A549 treated with AZD2906 at 1 μM for 4 hours (cell line): ENCODE data around the gene KTI12. TPM values are rescaled to one million over a fixed set of nuclear protein-coding genes. Genes with fewer than 3 reads are reported as not detected.

Experiments used
- total RNA-seq: library from RNA; stranded (reverse); fragments of 200-300 nt; extraction: Qiagen RNA extraction; gene quantifications from 5 replicates; pipeline ENCODE4 v1.2.3, GENCODE V29; 2022

KTI12 gene, protein sequence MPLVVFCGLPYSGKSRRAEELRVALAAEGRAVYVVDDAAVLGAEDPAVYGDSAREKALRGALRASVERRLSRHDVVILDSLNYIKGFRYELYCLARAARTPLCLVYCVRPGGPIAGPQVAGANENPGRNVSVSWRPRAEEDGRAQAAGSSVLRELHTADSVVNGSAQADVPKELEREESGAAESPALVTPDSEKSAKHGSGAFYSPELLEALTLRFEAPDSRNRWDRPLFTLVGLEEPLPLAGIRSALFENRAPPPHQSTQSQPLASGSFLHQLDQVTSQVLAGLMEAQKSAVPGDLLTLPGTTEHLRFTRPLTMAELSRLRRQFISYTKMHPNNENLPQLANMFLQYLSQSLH
- total RNA-seq, result 15.9 to 20.8 TPM (median 17.7 TPM) in 5 replicates

DNA sequence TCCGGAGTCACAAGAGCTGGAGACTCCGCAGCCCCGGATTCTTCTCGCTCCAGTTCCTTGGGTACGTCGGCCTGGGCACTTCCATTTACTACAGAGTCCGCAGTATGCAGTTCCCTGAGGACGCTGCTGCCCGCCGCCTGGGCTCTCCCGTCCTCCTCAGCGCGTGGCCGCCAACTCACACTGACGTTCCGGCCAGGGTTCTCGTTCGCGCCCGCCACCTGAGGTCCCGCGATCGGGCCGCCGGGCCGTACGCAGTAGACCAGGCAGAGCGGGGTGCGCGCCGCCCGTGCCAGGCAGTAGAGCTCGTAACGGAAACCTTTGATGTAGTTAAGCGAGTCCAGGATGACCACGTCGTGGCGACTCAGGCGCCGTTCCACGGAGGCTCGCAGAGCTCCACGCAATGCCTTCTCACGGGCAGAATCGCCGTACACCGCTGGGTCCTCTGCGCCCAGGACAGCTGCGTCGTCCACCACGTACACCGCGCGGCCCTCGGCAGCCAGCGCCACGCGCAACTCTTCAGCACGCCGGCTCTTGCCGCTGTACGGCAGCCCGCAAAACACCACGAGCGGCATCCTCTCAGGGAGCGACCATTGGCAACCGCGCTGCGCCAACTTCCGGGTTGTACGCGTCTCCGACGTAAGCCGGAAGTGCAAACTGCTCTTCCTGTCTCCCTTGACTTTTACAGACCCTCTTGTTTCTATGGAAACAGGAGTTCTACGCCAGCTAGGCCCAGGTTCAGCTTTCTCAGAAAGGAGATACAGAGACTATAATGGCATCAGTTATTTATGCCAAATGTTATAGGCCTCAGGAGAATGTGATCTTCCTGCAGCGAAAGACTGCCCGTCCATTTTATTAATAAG is at the start of gene KTI12:
KTI12 (minus strand) TSS at position 621 of the 860 bp plus-strand sequence; CDS start at position 572, 49 bp downstream.

DNA sequence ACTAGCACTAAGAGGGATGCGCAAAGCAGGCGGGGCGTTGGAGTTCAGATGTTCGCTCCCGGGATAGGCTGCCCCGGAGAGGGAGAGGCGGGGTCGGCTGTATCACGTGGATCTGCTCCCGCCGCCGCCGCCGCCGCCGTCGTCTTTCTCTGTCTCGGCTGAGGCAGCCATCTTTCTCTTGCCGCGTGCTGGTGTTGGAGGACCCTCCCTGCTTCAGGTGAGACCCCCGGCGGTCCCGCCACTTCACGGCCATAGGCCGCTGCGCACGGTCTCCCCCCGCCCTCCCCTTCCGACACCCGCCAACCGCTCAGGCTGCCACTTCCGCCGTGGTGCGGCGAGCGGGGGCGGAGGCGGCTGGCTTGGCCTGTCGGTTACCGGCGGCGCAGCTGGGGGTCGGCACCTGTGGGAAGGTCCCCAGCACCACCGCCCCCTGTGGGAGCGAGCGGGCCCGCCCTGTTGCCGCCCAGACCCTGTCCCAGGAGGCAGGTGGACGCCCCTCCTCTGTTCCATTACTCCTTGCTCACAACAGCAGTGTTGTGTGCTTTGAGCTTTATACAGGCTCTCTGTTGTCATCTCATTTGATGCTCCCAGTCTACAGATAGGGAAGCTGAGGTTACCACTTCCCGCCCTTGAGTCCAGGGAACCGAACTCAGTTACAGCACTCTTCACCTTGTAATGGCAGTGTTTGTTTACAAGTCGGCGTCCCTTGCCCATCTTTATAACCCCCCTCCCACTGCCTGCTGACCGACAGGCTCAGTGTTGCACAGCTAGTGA is 22.7 kb upstream of the KTI12 start, which contains the start of gene BTF3L4:
BTF3L4 (plus strand) TSS at position 133 of the 774 bp plus-strand sequence. CDS start 3,553 bp downstream, outside the sequence.

DNA sequence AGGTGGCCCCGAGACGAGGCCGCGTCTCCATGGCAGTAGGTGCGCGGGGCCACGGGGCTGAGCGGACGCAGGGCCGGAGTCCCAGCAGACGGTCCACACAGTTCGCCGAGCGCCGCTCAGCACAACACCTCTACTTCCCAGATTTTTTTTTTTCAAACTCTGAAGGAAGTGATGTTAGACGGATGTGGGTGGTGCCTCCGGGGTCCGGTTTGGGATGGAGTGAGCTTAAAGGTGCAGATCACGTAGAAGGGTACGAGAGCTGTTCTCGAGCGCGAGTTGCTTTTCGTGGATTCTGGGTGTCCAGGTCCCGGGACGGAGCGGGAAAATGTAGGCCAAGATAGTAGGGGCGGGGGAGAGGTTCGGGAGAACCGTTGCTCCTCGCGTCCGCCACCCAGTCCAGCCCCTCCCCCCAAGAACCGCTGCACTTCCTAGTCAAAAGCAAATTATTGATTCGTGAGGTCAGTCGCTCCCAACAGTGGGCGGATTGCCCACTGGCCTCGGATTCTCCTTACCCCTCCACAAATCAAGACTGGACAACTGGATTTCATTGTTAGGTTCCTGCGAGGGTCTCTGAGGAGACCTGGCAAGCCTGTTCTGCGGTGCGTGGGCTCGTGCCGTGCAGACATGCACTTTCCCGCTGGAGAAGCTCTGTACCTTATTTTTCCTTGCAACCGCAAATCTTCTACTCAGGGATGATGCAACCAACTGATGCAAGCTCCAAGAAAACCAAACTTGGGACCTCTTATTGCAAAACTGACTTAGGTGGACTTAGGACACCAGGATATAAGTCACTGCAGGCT is 21.7 kb upstream of the KTI12 start, which contains the start of gene TXNDC12:
TXNDC12 (minus strand) TSS at position 126 of the 800 bp plus-strand sequence; CDS start at position 31, 95 bp downstream.

DNA sequence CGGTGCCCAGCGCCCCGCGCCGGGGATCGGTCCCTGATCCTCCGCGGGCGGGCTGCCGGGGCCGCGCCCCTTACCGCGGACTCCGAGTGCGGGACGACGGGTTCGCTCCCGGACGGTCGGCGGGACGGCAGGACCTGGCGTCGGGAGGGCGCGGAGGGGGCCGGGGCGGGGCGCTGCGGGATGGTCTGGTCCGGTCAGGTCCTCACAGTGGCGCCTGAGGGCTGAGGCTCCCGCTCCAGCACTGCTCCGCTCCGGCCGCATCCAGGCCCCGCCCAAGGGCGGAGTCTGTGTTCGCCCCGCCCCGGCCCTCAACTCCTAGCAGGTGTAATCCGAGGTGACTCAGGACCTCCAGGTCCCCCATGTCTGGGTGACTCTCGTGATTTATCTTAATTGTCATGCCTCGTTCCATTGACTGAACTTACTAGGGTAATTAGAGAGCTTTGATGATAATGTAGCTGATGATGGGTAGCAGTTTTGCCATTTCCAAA is 43.1 kb downstream of the KTI12 start, which contains the start of gene RAB3B:
RAB3B (minus strand) TSS at position 223 of the 488 bp plus-strand sequence. CDS start 13,583 bp downstream, outside the sequence.

Other genes starting within 250 kb of the KTI12 start
- 66.6 to 72.3 TPM (median 70.4 TPM) in 5 replicates for gene NRDC, start 155.1 kb downstream of the KTI12 start, total RNA-seq
- gene RAB3B, start 43.1 kb downstream of the KTI12 start, total RNA-seq, result 4.3 to 8.4 TPM (median 4.8 TPM) in 5 replicates
- gene TXNDC12, start 21.4 kb upstream of the KTI12 start, total RNA-seq, result 30.9 to 43.6 TPM (median 39.0 TPM) in 5 replicates
- 29.0 to 41.9 TPM (median 31.3 TPM) in 5 replicates for gene BTF3L4, start 22.5 kb upstream of the KTI12 start, total RNA-seq
- gene ZFYVE9, start 108.3 kb upstream of the KTI12 start, total RNA-seq, result 7.0 to 9.4 TPM (median 7.9 TPM) in 5 replicates